Adrenal gland (tissue), 19 donors: ENCODE results near the gene EML2. TPM values are rescaled to one million over a fixed set of nuclear protein-coding genes. Genes with fewer than 3 reads are reported as not detected.
A peak's percentile ranks its signal among the peaks of the same experiment; 100 is the strongest.
"Not testable (repeated sequence)": the region's sequence is repeated elsewhere in the genome, so short reads cannot be mapped to it uniquely, and the experiment has no call there.

Experiments used
- DNase-seq, 7 donors: peaks; one replicate each; pipeline ENCODE4 v3.0.0-alpha.2; 2019 to 2020
- H3K27ac ChIP-seq, 5 donors: fragments of 200-600 bp; sonication (generic) in 4 of 5; 1 replicate in 3 of 5; 2 replicates in 2 of 5; pipeline versions ENCODE4 v1.5.1 to v1.8.0; 2016 to 2020; ENCODE audit warnings: mild to moderate bottlenecking in 1 of 5
- H3K27me3 ChIP-seq: fragments of 200-600 bp; 2 replicates; pipeline ENCODE4 v1.8.0; 2021
- H3K36me3 ChIP-seq, 2 donors: fragments of 200-600 bp; replicated peaks in 1 of 2; 1 replicate in 1 of 2; 2 replicates in 1 of 2; pipeline versions ENCODE4 v1.5.1 to v1.8.0; 2018 to 2022
- H3K4me1 ChIP-seq, 2 donors: fragments of 200-600 bp; replicated peaks in 1 of 2; 1 replicate in 1 of 2; 2 replicates in 1 of 2; pipeline versions ENCODE4 v1.5.1 to v1.8.0; 2018 to 2021
- H3K4me3 ChIP-seq, 4 donors: fragments of 200-600 bp; sonication (generic) in 3 of 4; one replicate each; pipeline ENCODE4 v1.5.1; 2016 to 2018
- H3K9me3 ChIP-seq, 3 donors: fragments of 200-600 bp; sonication (generic) in 1 of 3; replicated peaks in 1 of 3; 1 replicate in 2 of 3; 2 replicates in 1 of 3; pipeline versions ENCODE4 v1.5.1 to v1.8.0; 2016 to 2021
- POLR2A ChIP-seq, 2 donors: fragments of 450-650 bp; IDR thresholded peaks; one replicate each; pipeline ENCODE4 v1.6.1; 2017; ENCODE audit warnings: antibody characterized with exemption in 2 of 2, mild to moderate bottlenecking in 2 of 2, moderate library complexity in 1 of 2
- WGBS, 4 donors: extraction: QIAGEN DNeasy Blood & Tissue Kit in 2 of 4; methylation state at CpG; one replicate each; pipeline versions ENCODE4 v1.1.5 to v1.1.7; 2013 to 2017; 5-methylcytosine and 5-hydroxymethylcytosine counted together
- intact Hi-C, 2 donors: fragments of 100-400 bp; cut with DNase I; formaldehyde crosslinking; loops; one replicate each; pipeline versions ENCODE4 v1.14.1 to v1.15.0; 2022 to 2023
- long read RNA-seq, 10 donors: library from polyadenylated mRNA in 3 of 10; unstranded in 2 of 10; stranded (forward) in 1 of 10; transcript quantifications; one replicate each; pipeline ENCODE4 v2.0.0 and lab custom pipeline, GENCODE V29; 2021 to 2026
- polyA plus RNA-seq, 3 donors: library from polyadenylated mRNA; stranded (reverse); fragments of 200-250 nt in 2 of 3; fragments of 350-450 nt in 1 of 3; fragmentation: Illumina TruSeq in 1 of 3; extraction: RNeasy Lipid Tissue Mini Kit (QIAGEN cat#74804) in 1 of 3; gene quantifications; one replicate each; pipeline ENCODE4 v1.2.3, GENCODE V29; 2013 to 2014
- total RNA-seq, 9 donors: library from RNA; depleted of rRNA in 4 of 9; stranded (reverse); fragments of >200 nt in 4 of 9; fragments of 120-200 nt in 1 of 9; fragmentation: NEBNext Ultra II Directional in 1 of 9; extraction: Animal tissue kit (Norgen Biotek cat#: 25700) in 1 of 9; gene quantifications; one replicate each; pipeline versions ENCODE4 v1.1.0 to v1.2.4, GENCODE V29; 2013 to 2023
- TF ChIP-seq, protein P1 (sequence below), 6 experiments: fragments of 450-650 bp in 4 of 6; fragments of 200-600 bp in 2 of 6; sonication (generic) in 1 of 6; IDR thresholded peaks; 1 replicate in 5 of 6; 2 replicates in 1 of 6; pipeline versions ENCODE4 v1.5.1 to v1.8.0; 2016 to 2021; ENCODE audit warnings: antibody characterized with exemption in 6 of 6, mild to moderate bottlenecking in 2 of 6, moderate library complexity in 1 of 6
- donor health status: healthy with polysubstance abuse.
- donor health status: Bipolar disorder and iron deficiency.
- donor health status: DM: yes; HTN: yes; CAD: no.
- donor health status: DM: no; HTN: no; CAD: no.
- donor health status: DM: no; HTN: no; CAD: no.
- donor health status: DM: yes; HTN: yes; CAD: no.

The EML2 gene, protein sequence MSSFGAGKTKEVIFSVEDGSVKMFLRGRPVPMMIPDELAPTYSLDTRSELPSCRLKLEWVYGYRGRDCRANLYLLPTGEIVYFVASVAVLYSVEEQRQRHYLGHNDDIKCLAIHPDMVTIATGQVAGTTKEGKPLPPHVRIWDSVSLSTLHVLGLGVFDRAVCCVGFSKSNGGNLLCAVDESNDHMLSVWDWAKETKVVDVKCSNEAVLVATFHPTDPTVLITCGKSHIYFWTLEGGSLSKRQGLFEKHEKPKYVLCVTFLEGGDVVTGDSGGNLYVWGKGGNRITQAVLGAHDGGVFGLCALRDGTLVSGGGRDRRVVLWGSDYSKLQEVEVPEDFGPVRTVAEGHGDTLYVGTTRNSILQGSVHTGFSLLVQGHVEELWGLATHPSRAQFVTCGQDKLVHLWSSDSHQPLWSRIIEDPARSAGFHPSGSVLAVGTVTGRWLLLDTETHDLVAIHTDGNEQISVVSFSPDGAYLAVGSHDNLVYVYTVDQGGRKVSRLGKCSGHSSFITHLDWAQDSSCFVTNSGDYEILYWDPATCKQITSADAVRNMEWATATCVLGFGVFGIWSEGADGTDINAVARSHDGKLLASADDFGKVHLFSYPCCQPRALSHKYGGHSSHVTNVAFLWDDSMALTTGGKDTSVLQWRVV
- 100 to 1,000 TPM in 4 of 9 donors, 10 to 100 TPM in 5; 20.7 to 139 (median 93.2) TPM for total RNA-seq
- 10 to 100 TPM; 22.8 to 88.9 (median 78.9) TPM for polyA plus RNA-seq
- long read RNA-seq, donor 1, partial matches to known transcripts, result 0 of 5 reads
- long read RNA-seq, donor 1, other reads (novel, unspliced or antisense), result 0 of 5 reads
- long read RNA-seq, donor 2, partial matches to known transcripts, result 9 of 16 reads
- long read RNA-seq, donor 2, other reads (novel, unspliced or antisense), result 0 of 16 reads
- long read RNA-seq, donor 3, partial matches to known transcripts, result 6 of 13 reads
- long read RNA-seq, donor 3, other reads (novel, unspliced or antisense), result 0 of 13 reads
- long read RNA-seq, donor 4, partial matches to known transcripts, result 3 of 5 reads
- long read RNA-seq, donor 4, other reads (novel, unspliced or antisense), result 0 of 5 reads
- long read RNA-seq, donor 5, transcript EML2-201 (19 exons, 2,264 nt), result major isoform, 60 of 109 reads
- long read RNA-seq, donor 5, partial matches to known transcripts, result 19 of 109 reads
- long read RNA-seq, donor 5, other reads (novel, unspliced or antisense), result 28 of 109 reads
- long read RNA-seq, donor 6, transcript EML2-201 (19 exons, 2,264 nt), result major isoform, 7 of 11 reads
- long read RNA-seq, donor 6, partial matches to known transcripts, result 1 of 11 reads
- long read RNA-seq, donor 6, other reads (novel, unspliced or antisense), result 3 of 11 reads
- long read RNA-seq, donor 7, partial matches to known transcripts, result 0 of 1 reads
- long read RNA-seq, donor 7, other reads (novel, unspliced or antisense), result 0 of 1 reads
- long read RNA-seq, donor 8, transcript EML2-201 (19 exons, 2,264 nt), result major isoform, 5 of 6 reads
- long read RNA-seq, donor 8, partial matches to known transcripts, result 0 of 6 reads
- long read RNA-seq, donor 8, other reads (novel, unspliced or antisense), result 0 of 6 reads
- long read RNA-seq, donor 9, result 0 reads
- long read RNA-seq, donor 10, partial matches to known transcripts, result 0 of 2 reads
- long read RNA-seq, donor 10, other reads (novel, unspliced or antisense), result 0 of 2 reads

DNA sequence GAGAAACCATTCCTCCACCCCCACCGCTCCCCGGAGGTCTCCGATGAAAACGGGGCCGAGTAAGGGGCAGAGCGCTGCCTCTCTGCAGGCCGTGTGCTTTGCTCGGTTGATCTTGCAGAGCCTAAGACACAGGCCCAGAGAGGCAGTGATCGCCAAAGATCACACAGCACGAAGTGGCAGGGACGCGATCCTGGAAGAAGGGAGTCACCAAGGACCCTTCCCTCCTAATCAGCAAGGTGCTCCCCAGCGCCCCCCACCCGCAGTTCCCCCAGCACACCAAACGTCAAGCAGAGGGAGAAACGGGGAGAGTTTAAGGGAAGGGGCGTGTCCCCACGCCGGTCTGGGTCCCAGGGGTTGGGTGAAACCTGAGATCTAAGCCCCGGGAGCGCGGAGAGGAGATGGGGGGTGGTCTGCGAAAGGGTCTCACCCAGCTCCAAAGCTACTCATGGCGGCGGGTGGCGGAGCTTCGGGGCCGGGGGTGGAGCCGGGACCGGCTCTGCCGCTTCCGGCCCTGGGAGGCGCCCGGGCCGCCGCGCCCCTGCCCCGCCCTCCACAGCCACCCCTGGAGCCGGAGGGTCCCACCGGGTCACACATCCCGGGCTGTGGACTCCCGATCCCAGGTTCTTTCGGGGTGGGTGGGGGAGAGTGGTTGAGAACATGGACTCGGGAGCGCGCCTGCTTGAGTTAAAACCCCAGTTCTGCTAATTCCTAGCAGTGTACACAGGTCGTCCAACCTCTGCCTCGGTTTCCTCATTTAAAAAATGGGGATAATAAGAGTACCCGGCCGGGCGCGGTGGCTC lies at the start of gene EML2:
Gene EML2 (minus strand): TSS at position 468 of the 800 bp plus-strand sequence. CDS start 21 bp downstream, at position 447.
- Histone ChIP-seq H3K4me3 (peak within 1 kb of the TSS in 3 of 4 donors; percentile 37 to 63 (median 38)), H3K9me3 (no peaks in the 10 kb centered on the region), H3K36me3 (no peaks in the 10 kb centered on the region), H3K27me3 (no peaks in the 10 kb centered on the region), H3K4me1 (peaks cover 23 to 55% of the 10 kb centered on the region in 2 donors), H3K27ac (peak within 1 kb of the TSS; percentile 28 to 87 (median 59))
- TF ChIP-seq, protein P1, sequence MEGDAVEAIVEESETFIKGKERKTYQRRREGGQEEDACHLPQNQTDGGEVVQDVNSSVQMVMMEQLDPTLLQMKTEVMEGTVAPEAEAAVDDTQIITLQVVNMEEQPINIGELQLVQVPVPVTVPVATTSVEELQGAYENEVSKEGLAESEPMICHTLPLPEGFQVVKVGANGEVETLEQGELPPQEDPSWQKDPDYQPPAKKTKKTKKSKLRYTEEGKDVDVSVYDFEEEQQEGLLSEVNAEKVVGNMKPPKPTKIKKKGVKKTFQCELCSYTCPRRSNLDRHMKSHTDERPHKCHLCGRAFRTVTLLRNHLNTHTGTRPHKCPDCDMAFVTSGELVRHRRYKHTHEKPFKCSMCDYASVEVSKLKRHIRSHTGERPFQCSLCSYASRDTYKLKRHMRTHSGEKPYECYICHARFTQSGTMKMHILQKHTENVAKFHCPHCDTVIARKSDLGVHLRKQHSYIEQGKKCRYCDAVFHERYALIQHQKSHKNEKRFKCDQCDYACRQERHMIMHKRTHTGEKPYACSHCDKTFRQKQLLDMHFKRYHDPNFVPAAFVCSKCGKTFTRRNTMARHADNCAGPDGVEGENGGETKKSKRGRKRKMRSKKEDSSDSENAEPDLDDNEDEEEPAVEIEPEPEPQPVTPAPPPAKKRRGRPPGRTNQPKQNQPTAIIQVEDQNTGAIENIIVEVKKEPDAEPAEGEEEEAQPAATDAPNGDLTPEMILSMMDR (IDR thresholded peaks at IDR 0.05), result no peak
- no peak for TF ChIP-seq POLR2A (IDR thresholded peaks at IDR 0.05)
- DNase-seq, result peak in 4 of 7 donors; percentile 39 to 59 (median 52)
- intact Hi-C loops, result no loop called here
- 2 to 10% (median 6%) methylated on average over 36 to 52 of the region's 52 CpGs for WGBS, 4 donors

DNA sequence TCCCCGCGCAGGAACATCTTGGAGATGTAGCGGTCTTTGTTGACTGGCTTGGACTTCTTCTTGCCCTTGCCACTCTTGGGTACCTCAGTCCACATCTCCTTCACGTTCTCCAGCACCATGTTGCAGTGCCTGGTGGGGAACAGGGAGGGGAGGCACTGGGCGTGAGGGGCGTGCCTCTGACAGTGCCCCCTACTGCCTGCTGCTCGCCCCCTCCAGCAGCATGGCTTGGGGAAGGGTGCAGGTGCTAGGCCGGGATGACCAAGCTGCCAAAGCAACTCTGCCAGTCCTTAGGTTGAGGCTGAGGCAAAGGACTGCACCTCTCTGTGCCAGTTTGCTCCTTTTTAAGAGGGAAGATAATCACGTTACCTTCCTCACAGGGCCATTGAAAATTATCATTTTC lies 48.4 kb upstream of the EML2 start:
- DNase-seq, result no peak
- Histone ChIP-seq H3K36me3 (peaks cover 0 to 37% of the 10 kb centered on the region in 2 donors), H3K4me3 (no peak overlapping the region), H3K27me3 (no peaks in the 10 kb centered on the region), H3K9me3 (no peaks in the 10 kb centered on the region), H3K4me1 (peaks cover 8 to 10% of the 10 kb centered on the region in 2 donors), H3K27ac (no peak overlapping the region)
- intact Hi-C loops, result no loop called here
- TF ChIP-seq POLR2A (IDR thresholded peaks at IDR 0.05), result no peak
- TF ChIP-seq, protein P1 (IDR thresholded peaks at IDR 0.05), result no peak
- WGBS, 4 donors, result 88 to 96% (median 91%) methylated on average over 5 to 9 of the region's 9 CpGs

DNA sequence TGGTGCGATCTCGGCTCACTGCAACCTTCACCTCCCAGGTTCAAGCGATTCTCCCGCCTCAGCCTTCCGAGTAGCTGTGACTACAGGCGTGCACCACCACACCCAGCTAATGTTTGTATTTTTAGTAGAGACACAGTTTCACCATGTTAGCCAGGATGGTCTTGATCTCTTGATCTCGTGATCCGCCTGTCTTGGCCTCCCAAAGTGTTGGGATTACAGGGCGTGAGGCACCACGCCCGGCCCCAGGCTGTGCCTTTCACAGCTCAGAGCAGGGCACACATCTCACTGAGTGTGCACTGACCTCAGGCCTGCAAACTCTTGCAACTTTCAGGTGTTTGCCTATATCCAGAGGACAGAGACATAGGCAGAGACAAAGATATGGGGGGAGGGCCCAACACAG lies 45.8 kb upstream of the EML2 start:
- H3K27me3 ChIP-seq, H3K27ac ChIP-seq, intact Hi-C loops, H3K4me3 ChIP-seq, DNase-seq, H3K9me3 ChIP-seq, H3K4me1 ChIP-seq: not testable (repeated sequence)
- H3K36me3 ChIP-seq, result peaks cover 0 to 37% of the 10 kb centered on the region in 2 donors
- WGBS, 4 donors, result 76 to 98% (median 87%) methylated on average over 11 of the region's 11 CpGs
